Mesenchymal stem cell (in vitro differentiated cells and primary cell): Measurements from ENCODE around the gene ASIC1.
A peak's percentile ranks its signal among the peaks of the same experiment; 100 is the strongest.

Source experiments
- DNase-seq: peaks from one replicate; pipeline ENCODE4 v3.0.0-alpha.2; 2013
- H2AFZ ChIP-seq: one replicate; pipeline ENCODE4 v1.6.1; 2013; ENCODE audit warnings: low read depth, mild to moderate bottlenecking, control low read depth, inconsistent platforms, low read length, moderate library complexity
- H2AK5ac ChIP-seq: 2 replicates; pipeline ENCODE4 v1.6.1; 2013; ENCODE audit warnings: low read length, moderate library complexity, mild to moderate bottlenecking, inconsistent platforms; ENCODE audit not compliant: severe bottlenecking
- H2BK120ac ChIP-seq: one replicate; pipeline ENCODE4 v1.6.1; 2013; ENCODE audit warnings: low read depth, mild to moderate bottlenecking, inconsistent platforms, low read length, moderate library complexity
- H2BK12ac ChIP-seq, 2 experiments: one replicate each; pipeline ENCODE4 v1.6.1; 2013; ENCODE audit warnings: inconsistent platforms in 2 of 2, low read length in 2 of 2, mild to moderate bottlenecking in 2 of 2, moderate library complexity in 2 of 2, control low read depth in 1 of 2
- H2BK15ac ChIP-seq: one replicate; pipeline ENCODE4 v1.6.1; 2013; ENCODE audit warnings: mild to moderate bottlenecking, low read depth, inconsistent platforms; ENCODE audit not compliant: poor library complexity, severe bottlenecking
- H2BK5ac ChIP-seq: 2 replicates; pipeline ENCODE4 v1.6.1; 2013; ENCODE audit warnings: low read depth, mild to moderate bottlenecking, low read length, control low read depth, inconsistent platforms; ENCODE audit not compliant: poor library complexity, severe bottlenecking
- H3K14ac ChIP-seq, 2 experiments: one replicate each; pipeline ENCODE4 v1.6.1; 2013; ENCODE audit warnings: inconsistent platforms in 2 of 2, low read length in 2 of 2, control low read depth in 1 of 2, mild to moderate bottlenecking in 1 of 2, moderate library complexity in 1 of 2
- H3K18ac ChIP-seq, 2 experiments: one replicate each; pipeline ENCODE4 v1.6.1; 2013; ENCODE audit warnings: inconsistent platforms in 2 of 2, low read length in 2 of 2, control low read depth in 1 of 2, low read depth in 1 of 2, mild to moderate bottlenecking in 1 of 2
- H3K23ac ChIP-seq, 2 experiments: one replicate each; pipeline ENCODE4 v1.6.1; 2013; ENCODE audit warnings: inconsistent platforms in 2 of 2, low read length in 2 of 2, mild to moderate bottlenecking in 2 of 2, moderate library complexity in 2 of 2, control low read depth in 1 of 2
- H3K27ac ChIP-seq: 2 replicates; pipeline ENCODE4 v1.5.1; 2013; ENCODE audit warnings: mild to moderate bottlenecking, moderate library complexity, low read length, control low read depth, inconsistent platforms; ENCODE audit not compliant: poor library complexity, severe bottlenecking
- H3K27me3 ChIP-seq, 2 experiments: 2 replicates each; pipeline versions ENCODE4 v1.6.1 to v1.7.0; 2013; ENCODE audit warnings: low read length in 2 of 2, mild to moderate bottlenecking in 2 of 2, moderate library complexity in 2 of 2, control low read depth in 1 of 2, inconsistent platforms in 1 of 2; ENCODE audit not compliant: control insufficient read depth in 1 of 2, insufficient read depth in 1 of 2
- H3K36me3 ChIP-seq, 2 experiments: 2 replicates each; pipeline versions ENCODE4 v1.6.1 to v1.7.0; 2013; ENCODE audit warnings: low read length in 2 of 2, control low read depth in 1 of 2, inconsistent platforms in 1 of 2, low read depth in 1 of 2, mild to moderate bottlenecking in 1 of 2; ENCODE audit not compliant: insufficient read depth in 2 of 2, control insufficient read depth in 1 of 2
- H3K4ac ChIP-seq, 2 experiments: one replicate each; pipeline ENCODE4 v1.6.1; 2013; ENCODE audit warnings: inconsistent platforms in 2 of 2, low read length in 2 of 2, mild to moderate bottlenecking in 2 of 2, moderate library complexity in 2 of 2, control low read depth in 1 of 2, low read depth in 1 of 2
- H3K4me1 ChIP-seq: 2 replicates; pipeline ENCODE4 v1.6.1; 2013; ENCODE audit warnings: low read depth, low read length, control low read depth; ENCODE audit not compliant: control insufficient read depth, insufficient read depth
- H3K4me2 ChIP-seq: 2 replicates; pipeline ENCODE4 v1.6.1; 2013; ENCODE audit warnings: low read length, mild to moderate bottlenecking, inconsistent platforms; ENCODE audit not compliant: poor library complexity, severe bottlenecking
- H3K4me3 ChIP-seq, 2 experiments: 2 replicates each; pipeline versions ENCODE4 v1.5.1 to v1.7.0; 2013; ENCODE audit warnings: low read length in 2 of 2, mild to moderate bottlenecking in 2 of 2, control low read depth in 1 of 2, low read depth in 1 of 2; ENCODE audit not compliant: insufficient read depth in 1 of 2
- H3K79me1 ChIP-seq: replicated peaks from 2 replicates; pipeline ENCODE4 v1.6.1; 2013; ENCODE audit warnings: mild to moderate bottlenecking, control low read depth, low read length, inconsistent platforms; ENCODE audit not compliant: poor library complexity, severe bottlenecking
- H3K9ac ChIP-seq: 2 replicates; pipeline ENCODE4 v1.7.0; 2013; ENCODE audit warnings: mild to moderate bottlenecking, low read length, moderate library complexity
- H3K9me3 ChIP-seq: 2 replicates; pipeline ENCODE4 v1.7.0; 2013; ENCODE audit warnings: mild to moderate bottlenecking, low read length; ENCODE audit not compliant: control insufficient read depth
- H4K8ac ChIP-seq: one replicate; pipeline ENCODE4 v1.6.1; 2013; ENCODE audit warnings: inconsistent platforms, mild to moderate bottlenecking, low read length, moderate library complexity
- H4K91ac ChIP-seq: one replicate; pipeline ENCODE4 v1.6.1; 2013; ENCODE audit warnings: mild to moderate bottlenecking, low read length, inconsistent platforms
- WGBS: methylation state at CpG from one replicate; pipeline ENCODE4 v1.1.7; 2013; ENCODE audit warnings: mixed read lengths; 5-methylcytosine and 5-hydroxymethylcytosine counted together

Gene ASIC1

DNA sequence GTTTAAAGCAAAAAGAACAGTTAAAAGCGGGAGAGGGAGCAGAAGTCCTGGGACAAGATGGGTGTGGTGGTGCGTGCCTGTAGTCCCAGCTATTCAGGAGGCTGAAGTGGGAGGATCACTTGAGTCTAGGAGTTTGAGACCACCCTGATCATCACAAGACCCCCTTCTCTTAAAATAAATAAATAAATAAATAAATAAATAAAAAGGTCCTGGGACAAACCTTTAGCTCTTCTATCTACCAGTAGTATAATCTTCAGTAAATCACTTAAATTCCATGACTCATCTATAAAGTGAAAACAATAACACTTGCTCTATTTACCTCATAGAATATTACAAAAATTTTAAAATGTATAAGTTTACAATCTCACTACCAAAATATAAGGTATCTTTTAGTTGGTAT, 37.9 kb upstream of the ASIC1 start:
- Histone ChIP-seq H4K8ac (no peak overlapping the region), H3K9me3 (no peaks in the 10 kb centered on the region), H2AK5ac (no peak overlapping the region), H3K23ac (peak overlapping the region in 1 of 2 experiments; percentile 80), H3K14ac (no peak overlapping the region), H3K27me3 (no peaks in the 10 kb centered on the region), H2BK15ac (no peak overlapping the region), H3K79me1 (peaks cover 5% of the 10 kb centered on the region), H3K4me2 (no peak overlapping the region), H3K4me1 (no peaks in the 10 kb centered on the region), H2BK12ac (peak overlapping the region in 1 of 2 experiments; percentile 52), H3K4ac (no peak overlapping the region), H3K9ac (no peak overlapping the region), H3K4me3 (no peak overlapping the region), H3K27ac (no peak overlapping the region), H2BK120ac (no peak overlapping the region), H3K18ac (no peak overlapping the region), H2BK5ac (no peak overlapping the region), H4K91ac (no peak overlapping the region), H2AFZ (no peak overlapping the region), H3K36me3 (peaks cover under 1 to 2% of the 10 kb centered on the region in 2 experiments)
- no peak for DNase-seq
- WGBS: no CpG with 5 or more reads among the region's 2 CpGs

DNA sequence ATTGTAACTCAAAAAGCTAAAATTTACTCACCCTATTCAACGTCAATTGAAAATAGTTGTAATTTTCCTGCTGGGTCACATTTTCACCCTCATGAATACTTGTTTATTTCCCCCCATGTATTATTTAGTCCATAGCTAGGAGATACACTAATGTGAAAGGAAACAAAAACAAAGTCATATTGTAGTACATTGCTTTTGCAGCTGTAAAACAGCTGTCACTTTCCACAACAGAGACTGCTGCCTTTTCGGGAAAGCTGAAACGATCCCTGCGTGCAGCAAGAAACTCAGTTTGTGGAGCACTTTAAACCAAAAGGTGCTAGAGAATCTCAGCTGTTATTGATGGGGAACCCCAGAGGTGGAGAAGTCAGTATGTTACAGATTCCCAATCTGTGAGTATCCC, 36.4 kb upstream of the ASIC1 start:
- Histone ChIP-seq H2AFZ (no peak overlapping the region), H2BK15ac (no peak overlapping the region), H3K4ac (no peak overlapping the region), H3K4me1 (no peaks in the 10 kb centered on the region), H4K8ac (no peak overlapping the region), H3K36me3 (no peaks in the 10 kb centered on the region), H3K14ac (no peak overlapping the region), H3K79me1 (peaks cover 2% of the 10 kb centered on the region), H3K27ac (no peak overlapping the region), H3K18ac (no peak overlapping the region), H4K91ac (no peak overlapping the region), H2BK12ac (no peak overlapping the region), H3K9ac (peak overlapping the region; percentile 62), H2BK5ac (no peak overlapping the region), H3K4me3 (peak overlapping the region in 1 of 2 experiments; percentile 55), H3K23ac (no peak overlapping the region), H3K4me2 (no peak overlapping the region), H2BK120ac (no peak overlapping the region), H2AK5ac (no peak overlapping the region), H3K27me3 (no peaks in the 10 kb centered on the region), H3K9me3 (no peaks in the 10 kb centered on the region)
- WGBS: 86% methylated on average over 4 of the region's 4 CpGs
- DNase-seq: peak; percentile 18

DNA sequence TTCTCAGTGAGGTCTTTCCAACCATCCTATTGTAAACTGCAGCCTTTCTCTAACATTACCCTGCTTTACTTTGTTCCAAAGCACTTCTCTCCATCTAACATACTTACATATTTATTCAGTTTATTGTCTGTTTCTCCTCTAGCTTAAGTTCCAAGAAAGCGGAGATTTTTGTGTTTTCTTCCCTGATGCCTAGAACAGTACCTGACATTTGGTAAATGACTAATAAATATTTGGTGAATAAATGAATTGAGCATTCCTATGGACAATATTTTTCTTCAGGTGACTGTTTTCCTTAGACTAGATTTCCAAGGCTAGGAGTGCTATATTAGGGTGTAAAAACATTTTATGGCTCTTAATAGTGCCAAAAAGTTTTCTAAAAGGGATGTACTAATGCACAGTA, 34.5 kb upstream of the ASIC1 start:
- H2BK12ac ChIP-seq: no peak overlapping the region
- no peak overlapping the region for H2AFZ ChIP-seq
- no peak overlapping the region for H4K91ac ChIP-seq
- no peak overlapping the region for H3K4me2 ChIP-seq
- H3K14ac ChIP-seq: no peak overlapping the region
- H3K9me3 ChIP-seq: no peaks in the 10 kb centered on the region
- H3K4me3 ChIP-seq: no peak overlapping the region
- no peaks in the 10 kb centered on the region for H3K27me3 ChIP-seq
- no peak overlapping the region for H2BK15ac ChIP-seq
- H4K8ac ChIP-seq: no peak overlapping the region
- WGBS: 83% methylated on average over 1 of the region's 1 CpG
- H2BK5ac ChIP-seq: no peak overlapping the region
- no peak overlapping the region for H2AK5ac ChIP-seq
- H3K79me1 ChIP-seq: no peaks in the 10 kb centered on the region
- H3K23ac ChIP-seq: no peak overlapping the region
- H3K18ac ChIP-seq: no peak overlapping the region
- H3K9ac ChIP-seq: no peak overlapping the region
- H3K4ac ChIP-seq: no peak overlapping the region
- no peaks in the 10 kb centered on the region for H3K4me1 ChIP-seq
- no peak overlapping the region for H2BK120ac ChIP-seq
- H3K27ac ChIP-seq: no peak overlapping the region
- DNase-seq: no peak
- no peaks in the 10 kb centered on the region for H3K36me3 ChIP-seq

DNA sequence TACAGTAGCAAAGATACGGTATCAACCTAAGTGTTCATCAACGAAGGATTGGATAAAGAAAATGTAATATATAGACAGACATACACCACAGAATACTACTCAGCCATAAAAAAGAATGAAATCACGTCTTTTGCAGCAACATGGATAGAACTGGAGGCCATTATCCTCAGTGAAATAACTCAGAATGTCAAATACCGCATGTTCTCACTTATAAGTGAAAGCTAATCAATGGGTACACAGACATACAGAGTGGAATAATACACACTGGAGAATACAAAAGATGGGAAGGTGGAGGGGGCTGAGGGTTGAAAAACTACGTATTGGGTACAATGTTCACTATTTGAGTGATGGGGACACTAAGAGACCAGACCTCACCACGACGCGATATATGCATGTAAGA, 33.2 kb upstream of the ASIC1 start:
- Histone ChIP-seq H3K27ac (no peak overlapping the region), H2BK15ac (no peak overlapping the region), H3K23ac (no peak overlapping the region), H3K9ac (peak overlapping the region; percentile 91), H3K4me1 (no peaks in the 10 kb centered on the region), H3K4me3 (peak overlapping the region in 1 of 2 experiments; percentile 98), H2BK12ac (no peak overlapping the region), H3K4ac (no peak overlapping the region), H3K14ac (no peak overlapping the region), H3K27me3 (no peaks in the 10 kb centered on the region), H2AK5ac (no peak overlapping the region), H3K79me1 (no peaks in the 10 kb centered on the region), H3K4me2 (no peak overlapping the region), H4K91ac (no peak overlapping the region), H3K9me3 (no peaks in the 10 kb centered on the region), H4K8ac (no peak overlapping the region), H2BK5ac (no peak overlapping the region), H3K18ac (no peak overlapping the region), H3K36me3 (no peaks in the 10 kb centered on the region), H2AFZ (no peak overlapping the region), H2BK120ac (no peak overlapping the region)
- no peak for DNase-seq
- WGBS: 79% methylated on average over 4 of the region's 8 CpGs
